Measurements from ENCODE around the gene MYF5. TPM values are rescaled to one million over a fixed set of nuclear protein-coding genes. Genes with fewer than 3 reads are reported as not detected.
A peak's percentile ranks its signal among the peaks of the same experiment; 100 is the strongest.

MYF5 gene
- total RNA-seq, 1 donor from 2014 or later: 3.5 TPM

DNA sequence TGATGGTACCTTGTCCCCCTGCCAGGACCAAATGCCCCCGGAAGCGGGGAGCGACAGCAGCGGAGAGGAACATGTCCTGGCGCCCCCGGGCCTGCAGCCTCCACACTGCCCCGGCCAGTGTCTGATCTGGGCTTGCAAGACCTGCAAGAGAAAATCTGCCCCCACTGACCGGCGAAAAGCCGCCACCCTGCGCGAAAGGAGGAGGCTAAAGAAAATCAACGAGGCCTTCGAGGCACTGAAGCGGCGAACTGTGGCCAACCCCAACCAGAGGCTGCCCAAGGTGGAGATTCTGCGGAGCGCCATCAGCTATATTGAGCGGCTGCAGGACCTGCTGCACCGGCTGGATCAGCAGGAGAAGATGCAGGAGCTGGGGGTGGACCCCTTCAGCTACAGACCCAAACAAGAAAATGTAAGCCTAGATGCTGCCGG is 8.9 kb upstream of the MYF5 start:
- no peak for DNase-seq

DNA sequence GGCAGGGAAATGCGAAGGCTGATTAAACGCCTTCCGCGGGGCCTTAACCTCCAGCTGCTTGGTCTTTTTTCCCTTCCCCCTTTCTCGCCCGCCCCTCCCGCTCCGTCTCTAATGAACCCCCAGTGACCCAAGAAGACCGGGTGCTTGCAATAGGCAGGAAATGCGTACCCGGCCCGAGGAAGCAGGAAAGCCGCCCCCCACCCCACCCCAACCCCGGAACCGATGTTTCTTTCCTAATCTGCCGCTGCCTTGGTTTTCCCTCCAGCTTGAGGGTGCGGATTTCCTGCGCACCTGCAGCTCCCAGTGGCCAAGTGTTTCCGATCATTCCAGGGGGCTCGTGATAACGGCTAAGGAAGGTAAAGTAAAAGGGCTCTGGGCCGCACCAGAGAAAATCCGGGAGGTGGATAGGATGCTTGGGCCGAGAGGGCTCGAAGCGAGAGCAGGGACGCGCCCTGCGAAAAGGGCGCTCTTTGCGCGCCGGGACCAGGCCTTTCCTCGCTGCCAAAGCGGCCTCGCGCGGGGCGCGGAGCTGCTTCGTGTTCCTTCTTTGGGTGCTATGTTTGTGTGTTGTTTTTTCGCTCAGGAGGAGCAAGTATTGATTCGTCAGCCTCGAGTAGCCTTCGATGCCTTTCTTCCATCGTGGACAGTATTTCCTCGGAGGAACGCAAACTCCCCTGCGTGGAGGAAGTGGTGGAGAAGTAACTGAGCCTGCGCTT is 8.3 kb upstream of the MYF5 start:
- no peak for DNase-seq

DNA sequence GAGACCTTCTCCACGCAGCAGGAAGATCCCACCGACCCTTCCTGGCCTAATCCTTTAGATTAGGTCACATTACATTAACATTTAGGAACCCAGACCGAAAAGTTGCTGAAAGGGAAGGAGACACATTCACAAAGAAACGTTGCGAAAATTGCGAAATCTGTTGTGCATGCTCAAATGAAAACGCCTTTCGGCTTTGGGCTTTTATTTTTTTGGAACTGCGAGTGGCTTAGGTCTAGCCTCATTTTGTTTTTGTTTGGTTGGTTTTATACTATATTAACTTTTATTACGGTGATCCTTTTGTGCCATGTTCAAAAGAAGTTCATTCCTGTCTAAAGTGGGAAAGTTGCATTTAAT is 7.8 kb upstream of the MYF5 start:
- DNase-seq: no peak

DNA sequence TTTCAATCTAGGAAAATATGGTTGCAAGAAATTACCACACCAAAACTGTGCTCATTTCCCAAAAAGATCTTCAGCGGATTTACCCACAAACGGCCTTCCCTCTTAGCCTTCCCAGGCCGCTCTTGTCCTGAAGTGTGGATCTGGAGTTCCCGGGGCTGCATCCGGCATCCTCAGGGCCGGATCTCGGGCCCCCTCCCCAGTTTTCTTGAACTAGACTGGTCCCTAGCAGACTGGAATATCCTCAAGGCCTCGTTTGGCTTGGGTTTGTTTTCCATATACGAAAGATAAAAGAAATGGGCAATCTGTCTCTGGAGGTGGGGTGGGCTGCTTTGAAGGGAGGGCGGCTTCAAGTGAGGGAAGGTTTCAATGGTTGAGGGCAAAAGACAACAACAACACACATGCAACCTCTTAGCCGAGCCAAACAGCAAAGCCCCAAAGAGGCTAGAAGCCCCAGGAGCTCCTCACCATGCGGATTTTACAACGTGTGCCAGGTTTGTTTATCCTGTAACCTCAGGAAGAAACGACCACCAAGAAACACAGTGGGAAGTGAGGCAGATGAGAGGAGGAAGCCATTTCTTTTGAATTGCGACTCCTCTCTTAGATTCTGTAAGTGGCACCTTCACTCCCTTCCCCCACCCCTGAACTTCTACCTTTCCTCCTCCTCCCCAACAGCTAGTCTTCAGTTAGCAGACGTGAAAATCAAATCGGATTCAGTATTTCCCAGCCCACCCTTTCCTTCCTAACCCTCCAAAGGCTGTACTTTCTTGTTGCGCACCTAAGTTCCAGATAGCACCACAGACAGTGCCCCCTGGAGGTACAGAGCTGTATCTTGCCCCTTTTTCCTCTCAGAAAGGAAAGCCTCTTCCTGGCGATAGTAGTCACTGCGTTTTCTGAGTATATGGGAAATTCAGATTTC is 6.6 kb upstream of the MYF5 start:
- no peak for DNase-seq

DNA sequence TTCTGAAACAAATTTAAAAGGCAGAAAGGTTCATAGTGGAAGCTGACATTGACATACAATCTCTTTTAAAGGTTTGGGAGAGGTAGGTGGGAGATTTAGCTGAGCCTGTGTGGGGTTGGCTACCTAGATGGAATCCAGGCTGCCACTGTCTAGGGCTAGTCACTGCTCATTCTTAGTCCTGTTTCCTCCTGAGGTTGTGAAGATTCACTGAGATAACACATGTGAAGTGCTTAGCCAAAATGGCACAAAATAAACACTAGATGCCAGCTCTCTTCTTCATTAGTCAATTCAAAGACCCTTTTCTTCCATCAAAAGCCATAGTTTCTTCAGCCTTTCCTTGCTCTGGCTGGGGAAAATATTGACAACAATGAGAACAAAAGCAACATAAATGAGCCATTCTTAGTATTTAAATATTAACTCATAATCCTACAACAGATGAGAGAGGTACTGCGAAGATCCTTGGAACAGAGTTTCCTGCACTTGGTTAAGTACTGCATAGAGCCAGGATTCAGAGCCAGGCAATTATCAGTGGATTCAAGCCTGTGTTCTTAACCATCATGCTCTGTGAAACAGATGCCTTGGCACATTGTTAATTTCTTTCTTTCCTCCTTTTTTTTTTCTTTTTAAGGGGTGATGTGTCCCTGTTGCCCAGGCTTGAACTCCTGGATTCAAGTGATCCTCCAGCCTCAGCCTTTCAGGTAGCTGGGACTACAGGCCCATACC is 5.8 kb upstream of the MYF5 start:
- DNase-seq: no peak

DNA sequence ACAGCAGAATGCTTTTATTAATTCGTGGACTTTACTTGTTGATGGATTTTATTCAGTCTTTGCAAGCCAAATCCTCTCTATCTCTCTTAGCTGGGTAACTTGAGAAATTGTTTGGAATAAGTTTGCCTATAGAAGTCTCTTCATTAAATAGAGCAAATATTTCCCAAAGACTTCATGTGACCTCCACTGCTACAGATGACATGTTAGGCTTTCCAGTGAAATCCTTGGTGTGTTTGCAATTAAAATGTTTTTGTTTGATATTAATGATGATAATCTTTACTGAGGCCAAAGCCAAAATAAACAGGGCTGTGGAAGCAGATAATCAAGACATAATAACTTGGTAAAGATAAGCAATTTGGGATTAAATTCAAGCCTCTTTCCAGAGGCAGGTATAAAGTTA is 4.8 kb upstream of the MYF5 start:
- no peak for DNase-seq

DNA sequence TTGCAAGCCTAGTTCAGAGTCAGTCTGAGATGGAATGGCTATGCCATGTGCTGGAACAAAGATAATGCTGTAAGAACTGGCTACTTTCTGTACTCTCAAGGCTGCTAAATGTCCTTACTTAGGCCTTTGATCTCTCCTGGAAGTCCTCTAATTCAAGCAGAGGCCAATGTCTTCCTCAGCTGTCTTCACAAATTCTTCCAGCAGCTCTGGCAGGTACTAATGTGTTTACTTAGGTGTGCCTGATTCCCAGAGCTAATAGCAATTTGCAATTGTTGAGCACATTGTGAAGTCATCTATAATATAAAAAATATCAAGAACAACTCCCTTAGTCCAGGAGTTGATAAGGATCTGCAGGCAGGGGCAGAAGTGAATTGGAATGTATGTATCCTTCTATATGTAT is 3.8 kb upstream of the MYF5 start:
- DNase-seq: no peak

DNA sequence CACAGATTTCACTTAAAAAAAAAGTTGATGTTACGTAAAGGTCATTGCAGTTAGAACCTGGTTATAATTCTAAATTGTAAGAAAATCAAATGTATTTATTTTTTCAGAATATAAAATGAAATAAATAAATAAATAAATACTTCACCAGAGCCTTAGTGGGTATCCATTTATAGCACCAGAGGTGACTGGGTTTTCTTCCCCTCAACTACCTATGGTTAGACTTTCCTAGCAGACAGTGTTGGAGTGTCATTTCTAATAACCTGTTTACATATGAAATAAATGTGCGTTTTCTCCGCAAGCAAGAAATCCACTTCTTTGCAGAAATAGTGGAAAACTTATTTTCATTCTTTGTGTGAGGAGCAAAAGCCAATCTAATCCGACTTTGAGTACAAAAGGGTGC is 3.3 kb upstream of the MYF5 start:
- DNase-seq: no peak

DNA sequence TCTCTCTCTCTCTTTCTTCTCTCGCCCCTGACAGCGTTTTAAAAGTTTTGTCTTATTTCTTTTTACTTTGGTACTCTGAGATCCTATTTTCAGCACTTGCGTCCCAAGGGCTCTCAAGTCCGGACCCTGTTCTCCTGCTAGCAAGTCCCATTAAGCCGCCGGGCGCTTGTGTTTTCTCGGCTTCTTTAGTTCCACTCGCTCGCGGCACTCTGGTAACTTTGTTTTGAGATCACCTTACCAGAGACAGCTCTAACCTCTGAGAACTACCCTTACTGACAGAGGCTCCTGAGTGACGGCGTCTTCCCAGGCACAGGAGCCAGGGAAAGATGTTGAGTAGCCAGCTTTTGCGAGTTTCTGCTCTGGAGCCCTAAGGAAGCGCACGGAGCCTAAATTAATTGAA is 2.7 kb upstream of the MYF5 start:
- no peak for DNase-seq

DNA sequence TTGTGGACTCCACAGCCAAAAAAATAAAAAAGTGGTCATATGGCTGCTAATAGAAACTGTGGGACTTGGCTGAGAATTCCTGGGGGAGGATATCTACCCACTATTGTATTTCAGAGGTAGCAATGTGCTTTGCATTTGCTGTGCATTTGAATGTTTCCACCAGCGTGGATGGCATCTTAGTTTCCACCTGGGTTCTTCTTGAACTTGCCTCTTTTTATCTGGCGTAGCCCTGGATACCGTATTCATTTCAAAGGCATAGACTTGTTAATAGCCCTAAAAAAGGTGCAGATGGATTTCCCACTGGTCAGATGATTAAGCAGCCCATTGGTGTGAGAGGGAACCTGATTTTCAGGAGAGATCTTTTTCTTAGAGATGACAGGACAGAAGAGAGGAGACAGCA is 1.9 kb upstream of the MYF5 start:
- no peak for DNase-seq

DNA sequence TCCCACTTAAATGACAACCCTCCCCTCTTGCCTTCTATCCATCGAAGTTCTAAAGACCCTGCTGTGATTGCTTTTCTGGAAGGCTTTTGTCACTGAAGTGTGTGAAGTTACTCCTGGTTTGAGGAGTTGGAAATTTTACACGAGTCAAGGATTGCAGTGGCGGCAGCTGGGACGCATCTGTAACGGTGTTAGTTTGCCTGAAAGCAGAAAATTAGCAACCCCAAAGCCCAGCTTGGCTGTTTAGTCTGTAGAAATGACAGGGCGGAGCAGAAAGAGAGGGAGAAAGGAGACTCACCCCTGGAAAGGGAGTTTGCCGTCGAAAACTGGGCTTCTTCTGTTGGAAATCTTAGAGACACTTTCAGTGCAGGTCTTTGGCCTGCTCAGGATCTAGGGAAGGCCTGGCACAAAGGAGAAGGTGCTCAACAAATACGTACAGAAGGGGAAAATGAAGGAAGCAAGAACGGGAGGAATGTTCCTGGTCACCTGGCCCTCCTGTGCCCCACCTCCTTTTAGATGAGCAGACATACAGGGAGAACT is 931 bp upstream of the MYF5 start:
- no peak for DNase-seq

DNA sequence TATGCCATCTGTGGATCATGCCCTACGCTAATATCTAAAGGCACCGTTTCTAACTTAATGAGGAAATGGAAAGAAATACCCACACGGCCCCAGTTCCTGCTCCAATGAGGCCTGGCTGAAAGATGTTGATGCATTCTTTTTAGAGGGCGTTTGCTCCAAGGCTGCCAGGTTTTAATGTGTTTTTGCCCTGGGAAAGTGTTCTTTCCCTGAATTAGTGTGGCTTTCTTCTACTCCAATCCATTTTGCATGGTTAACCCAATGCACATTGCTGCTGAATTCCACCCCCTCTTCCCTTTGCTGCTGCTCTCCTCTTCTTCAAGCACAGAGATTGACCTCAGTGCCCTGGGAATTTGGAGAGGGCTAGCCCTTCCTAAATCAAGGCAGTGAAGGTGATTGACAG is 1.1 kb downstream of the MYF5 start:
- peak; percentile 23 for DNase-seq

DNA sequence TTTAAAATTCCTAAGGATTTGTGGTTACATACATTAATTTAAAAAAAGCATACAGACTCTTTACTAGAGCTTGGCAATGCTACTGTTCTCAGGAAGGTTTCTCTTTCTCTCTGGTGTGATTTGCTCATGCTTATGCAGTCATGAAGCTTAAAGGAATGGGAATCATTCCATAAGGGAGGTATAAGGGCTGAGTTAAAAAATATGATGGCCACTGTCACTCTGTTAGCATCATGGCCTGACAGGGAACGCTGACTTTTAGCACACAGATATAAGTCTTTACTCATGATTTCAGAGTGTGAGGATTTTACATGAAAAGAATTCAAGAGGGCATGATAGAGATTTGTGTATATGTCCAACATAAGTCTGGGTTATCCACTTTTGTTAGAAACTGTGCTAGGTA is 3.8 kb downstream of the MYF5 start:
- no peak for DNase-seq

DNA sequence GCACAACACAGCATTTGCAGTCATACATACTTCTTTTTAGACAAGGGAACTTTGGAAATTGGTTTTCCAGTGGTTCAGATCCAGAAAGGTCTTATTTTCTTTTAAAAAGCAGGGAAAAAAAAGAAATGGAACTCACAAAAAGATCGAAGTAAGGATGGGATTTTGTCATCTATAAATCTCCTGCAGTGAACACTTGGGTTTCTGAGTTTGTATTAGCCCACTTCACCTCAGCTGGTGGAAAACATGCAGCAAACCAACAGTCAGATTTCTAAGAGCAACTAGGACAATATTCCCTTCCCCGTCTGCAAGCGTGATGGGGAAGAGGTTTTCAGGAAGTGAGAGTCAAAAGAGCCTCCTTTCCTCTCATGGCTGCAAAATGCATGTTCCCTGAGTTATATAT is 4.6 kb downstream of the MYF5 start:
- DNase-seq: no peak

DNA sequence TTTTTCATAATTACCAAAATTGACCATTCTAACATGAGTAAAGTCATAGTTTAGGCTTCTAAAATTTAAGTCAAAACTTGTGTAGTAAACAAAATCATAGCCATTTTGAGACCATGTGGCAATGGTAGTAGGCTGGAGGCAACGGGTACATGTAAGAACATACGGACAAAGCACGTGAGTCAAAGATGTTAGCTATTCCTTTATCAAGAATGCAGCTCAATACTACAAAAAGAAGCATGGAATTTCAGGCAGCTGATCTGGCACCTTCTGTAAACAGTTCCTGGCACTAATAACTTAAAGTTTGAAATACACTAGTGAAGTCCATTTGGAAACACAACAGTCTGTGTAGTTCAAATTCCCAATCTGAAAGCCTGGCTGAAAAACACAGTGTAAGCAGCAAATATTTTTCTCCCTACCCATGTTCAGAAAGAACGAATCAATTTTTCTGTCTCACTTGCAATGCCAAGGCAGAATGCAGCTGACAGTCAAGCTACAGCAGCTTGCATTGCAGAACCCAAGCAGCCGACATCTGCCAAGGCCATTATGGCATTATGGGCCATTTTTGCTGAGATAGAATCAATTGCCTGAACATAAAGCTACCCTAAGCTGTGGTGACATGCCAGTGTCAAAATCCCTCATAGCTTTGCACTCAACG is 29.3 kb downstream of the MYF5 start:
- DNase-seq: peak; percentile 8

DNA sequence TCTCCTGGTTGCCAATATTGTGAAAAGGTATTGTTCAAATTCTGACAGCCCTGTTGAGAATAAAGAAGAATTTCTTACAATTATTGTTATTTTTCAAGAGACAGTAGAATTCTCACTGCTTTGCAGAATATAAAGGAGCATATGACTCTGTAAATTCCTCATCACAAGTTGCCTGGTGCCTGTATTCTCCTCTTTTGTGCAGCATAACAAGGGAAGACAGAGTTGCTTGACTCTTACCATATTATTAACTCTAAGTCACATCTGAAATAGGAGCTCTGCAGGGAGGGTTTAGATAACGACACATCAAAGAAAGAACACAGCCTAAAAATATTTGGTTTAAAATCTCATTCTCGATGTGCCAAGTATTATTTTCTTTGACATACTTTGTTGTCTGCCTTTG is 31.1 kb downstream of the MYF5 start:
- no peak for DNase-seq

DNA sequence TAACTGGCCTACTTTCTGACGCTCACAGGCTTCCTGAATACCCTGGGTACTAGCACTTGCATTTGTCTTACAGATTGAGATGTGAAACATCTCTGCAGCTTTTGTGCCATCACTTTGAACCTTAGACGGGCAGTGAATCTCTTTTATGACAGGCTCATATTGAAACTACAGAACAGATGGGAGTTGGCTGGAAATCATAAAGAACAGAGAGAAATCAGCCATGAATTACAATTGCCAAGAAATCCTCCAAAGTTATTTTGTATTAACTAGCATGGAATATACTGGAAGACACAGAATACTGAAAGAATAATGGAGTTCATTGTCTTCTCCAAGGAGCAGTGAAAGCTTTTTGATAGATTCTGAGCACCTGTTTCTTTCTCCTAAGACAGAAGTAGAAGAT is 32.7 kb downstream of the MYF5 start:
- DNase-seq: no peak

DNA sequence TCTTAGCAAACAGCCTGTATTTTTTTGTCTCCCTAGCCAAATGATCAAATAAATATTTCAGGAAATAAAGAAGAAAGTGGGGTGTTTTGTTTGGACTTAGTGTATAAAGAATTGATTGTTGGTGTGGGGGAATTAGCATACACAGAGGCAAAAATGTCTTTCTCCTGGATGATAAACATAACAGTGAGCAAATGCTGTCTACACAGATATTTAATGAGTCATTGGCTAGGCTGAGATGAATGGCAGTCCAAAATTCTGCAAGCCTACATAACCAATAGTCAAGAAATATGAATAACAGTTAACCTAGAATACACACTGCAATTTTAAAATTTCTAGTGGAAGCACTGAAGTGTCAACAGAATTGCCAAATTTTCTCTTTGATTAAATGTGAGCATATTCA is 35.8 kb downstream of the MYF5 start:
- no peak for DNase-seq

DNA sequence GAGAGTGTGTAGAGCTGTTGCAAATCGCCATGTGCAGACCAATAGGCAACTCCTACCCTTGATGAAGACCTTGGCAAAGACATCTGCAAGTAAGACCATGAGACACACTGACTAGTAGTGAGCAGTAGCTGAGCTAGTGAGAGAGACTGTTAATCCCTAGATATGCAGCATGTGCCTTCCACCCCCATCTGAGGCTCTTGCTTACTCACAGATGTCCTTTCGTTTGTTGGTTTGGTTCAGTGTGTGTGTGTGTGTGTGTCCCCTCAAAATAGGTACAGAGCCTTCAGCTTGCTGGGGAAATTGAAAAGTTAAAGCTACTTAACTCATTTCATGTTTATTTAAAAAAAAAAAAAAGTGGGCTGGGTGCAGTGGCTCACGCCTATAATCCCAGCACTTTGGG is 37.6 kb downstream of the MYF5 start:
- no peak for DNase-seq

DNA sequence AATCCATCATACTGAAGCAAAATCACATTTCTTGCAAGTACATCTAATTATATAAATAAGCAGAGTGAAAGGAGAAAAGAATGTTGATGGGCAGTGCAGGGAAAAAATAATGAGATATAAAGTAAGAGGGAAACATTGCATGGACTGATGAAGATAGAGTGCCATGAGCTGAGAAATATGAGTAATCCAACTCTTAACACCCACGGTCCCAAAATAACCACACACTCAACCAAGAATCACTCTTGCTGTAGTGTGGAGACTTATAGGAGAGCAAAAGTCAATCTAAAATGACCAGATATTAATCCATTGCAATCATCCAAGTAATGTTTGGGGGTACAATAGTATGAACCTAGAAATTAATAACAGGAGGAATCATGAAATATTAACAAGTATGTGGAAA is 40.2 kb downstream of the MYF5 start:
- DNase-seq: no peak

DNA sequence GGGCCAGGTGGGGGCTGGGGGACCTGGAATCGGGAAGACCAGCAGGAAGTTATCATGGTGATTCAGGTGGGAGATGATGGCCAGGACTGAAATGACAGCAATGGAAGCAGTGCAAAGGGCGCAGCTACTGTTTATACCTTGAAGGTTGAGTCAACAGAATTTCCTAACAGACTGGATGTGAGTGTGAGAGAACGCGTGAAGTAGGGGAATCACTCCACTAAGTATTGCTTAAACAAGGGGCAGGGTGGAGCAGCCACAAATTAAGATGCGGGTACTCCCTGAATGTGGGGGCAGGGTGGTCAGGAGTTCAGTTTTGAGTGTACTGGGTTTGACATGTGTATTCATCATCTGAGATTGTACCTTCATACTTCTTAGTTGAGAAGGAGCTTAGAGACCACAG is 45.1 kb downstream of the MYF5 start:
- DNase-seq: no peak

DNA sequence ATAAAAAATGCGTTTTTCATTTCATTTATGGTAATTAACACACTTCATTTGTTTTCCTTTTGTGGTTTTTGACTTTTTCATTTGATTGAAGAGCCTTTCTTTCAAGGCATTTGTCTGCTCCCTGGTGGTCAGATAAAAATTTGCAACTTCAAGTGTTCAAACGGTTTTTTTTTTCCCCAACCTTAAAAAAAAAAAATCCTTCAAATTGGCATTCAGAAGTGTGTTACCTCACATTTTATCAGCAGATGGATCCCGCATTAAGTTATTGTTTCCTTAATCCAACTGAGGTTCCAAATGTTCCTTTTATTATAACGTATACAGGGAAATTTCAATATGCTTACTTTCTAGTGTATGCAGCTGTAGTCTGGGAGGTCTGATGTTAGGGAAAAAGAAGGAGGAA is 47.2 kb downstream of the MYF5 start:
- peak; percentile 30 for DNase-seq

DNA sequence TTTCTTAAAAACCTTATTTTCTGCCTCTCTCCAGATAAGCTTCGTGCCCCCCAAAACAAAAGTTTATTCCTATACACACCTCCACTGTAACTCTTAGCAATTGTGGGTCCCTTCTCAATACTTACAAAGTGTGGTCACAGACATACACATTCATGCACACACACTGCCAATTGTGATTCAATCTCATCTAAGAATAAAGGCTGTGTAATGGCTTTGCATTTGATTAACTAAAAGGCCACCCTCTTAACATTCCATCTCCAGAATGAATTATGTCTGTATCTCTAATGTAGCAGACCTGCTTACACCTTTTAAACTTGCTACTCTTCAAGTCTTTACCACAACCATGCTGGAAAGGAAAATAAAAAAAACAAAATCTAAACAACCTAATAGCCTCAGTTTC is 49.5 kb downstream of the MYF5 start:
- no peak for DNase-seq

Data from skin of body (tissue), 2 donors.